Measurements from ENCODE around the gene MYCBPAP. TPM values are rescaled to one million over a fixed set of nuclear protein-coding genes. Genes with fewer than 3 reads are reported as not detected.

Gene MYCBPAP
- total RNA-seq, 2 donors from 2014 or later: 1.1 to 2.8 TPM

- Mint-ChIP-seq H3K27ac (no peak overlapping the region), H3K4me3 (no peak overlapping the region), H3K4me1 (ENCODE audit: low read depth in 2 of 2) (peaks cover 4 to 5% of the 10 kb centered on the region in 2 donors), H3K27me3 (no peaks in the 10 kb centered on the region), H3K9me3 (no peaks in the 10 kb centered on the region), H3K36me3 (peaks cover 6% of the 10 kb centered on the region)
- DNase-seq (ENCODE audit: low spot score): peak; percentile 56
- no peak for ATAC-seq
Observed at GRCh38 chr17:50487213-50488096, 20.8 kb upstream of the MYCBPAP start.

GRCh38 chr17:50488880-50489279, 19.4 kb upstream of the MYCBPAP start:
- Mint-ChIP-seq H3K36me3 (no peaks in the 10 kb centered on the region), H3K27ac (no peak overlapping the region), H3K9me3 (no peaks in the 10 kb centered on the region), H3K4me3 (no peak overlapping the region), H3K27me3 (no peaks in the 10 kb centered on the region), H3K4me1 (ENCODE audit: low read depth in 2 of 2) (no peaks in the 10 kb centered on the region)
- DNase-seq (ENCODE audit: low spot score) (peak; percentile 54), ATAC-seq (no peak)

- Mint-ChIP-seq H3K9me3 (no peaks in the 10 kb centered on the region), H3K36me3 (no peaks in the 10 kb centered on the region), H3K27me3 (no peaks in the 10 kb centered on the region), H3K4me1 (ENCODE audit: low read depth in 2 of 2) (no peaks in the 10 kb centered on the region), H3K4me3 (no peak overlapping the region), H3K27ac (no peak overlapping the region)
- ATAC-seq (no peak), DNase-seq (ENCODE audit: low spot score) (no peak)
Observed at GRCh38 chr17:50491505-50491904, 16.7 kb upstream of the MYCBPAP start.

DNA sequence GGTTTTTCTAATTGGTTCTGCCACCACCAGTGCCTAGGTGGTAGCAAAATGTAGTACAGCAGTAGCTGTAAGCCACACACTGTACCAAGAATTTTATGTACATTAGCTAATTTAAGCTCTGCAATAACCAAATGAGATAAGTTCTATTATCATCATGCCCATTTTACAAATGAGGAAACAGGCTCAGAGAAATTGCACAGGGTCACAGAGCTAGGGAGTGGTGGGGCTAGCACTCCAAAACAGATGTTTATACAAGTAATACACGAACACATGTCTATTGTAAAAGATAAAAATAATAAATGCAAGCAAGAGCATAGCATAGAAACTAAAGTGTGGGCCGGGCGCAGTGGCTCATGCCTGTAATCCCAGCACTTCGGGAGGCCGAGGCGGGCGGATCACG, 16.0 kb upstream of the MYCBPAP start:
- H3K4me3 Mint-ChIP-seq: no peak overlapping the region
- no peak overlapping the region for H3K27ac Mint-ChIP-seq
- H3K36me3 Mint-ChIP-seq: no peaks in the 10 kb centered on the region
- H3K27me3 Mint-ChIP-seq: no peaks in the 10 kb centered on the region
- no peak for DNase-seq (ENCODE audit: low spot score)
- H3K9me3 Mint-ChIP-seq: no peaks in the 10 kb centered on the region
- ATAC-seq: no peak
- H3K4me1 Mint-ChIP-seq (ENCODE audit: low read depth in 2 of 2): no peaks in the 10 kb centered on the region

- H3K27me3 Mint-ChIP-seq: no peaks in the 10 kb centered on the region
- ATAC-seq (no peak), DNase-seq (ENCODE audit: low spot score) (no peak)
- H3K36me3 Mint-ChIP-seq: no peaks in the 10 kb centered on the region
- no peaks in the 10 kb centered on the region for H3K4me1 Mint-ChIP-seq (ENCODE audit: low read depth in 2 of 2)
- H3K27ac Mint-ChIP-seq: no peak overlapping the region
- H3K4me3 Mint-ChIP-seq: no peak overlapping the region
- no peaks in the 10 kb centered on the region for H3K9me3 Mint-ChIP-seq
Observed at GRCh38 chr17:50493744-50494143, 14.5 kb upstream of the MYCBPAP start.

GRCh38 chr17:50495217-50495823, 12.9 kb upstream of the MYCBPAP start:
- Mint-ChIP-seq H3K4me3 (no peak overlapping the region), H3K27me3 (no peaks in the 10 kb centered on the region), H3K9me3 (no peaks in the 10 kb centered on the region), H3K27ac (no peak overlapping the region), H3K36me3 (no peaks in the 10 kb centered on the region), H3K4me1 (ENCODE audit: low read depth in 2 of 2) (no peaks in the 10 kb centered on the region)
- DNase-seq (ENCODE audit: low spot score) (peak; percentile 51), ATAC-seq (no peak)

DNA sequence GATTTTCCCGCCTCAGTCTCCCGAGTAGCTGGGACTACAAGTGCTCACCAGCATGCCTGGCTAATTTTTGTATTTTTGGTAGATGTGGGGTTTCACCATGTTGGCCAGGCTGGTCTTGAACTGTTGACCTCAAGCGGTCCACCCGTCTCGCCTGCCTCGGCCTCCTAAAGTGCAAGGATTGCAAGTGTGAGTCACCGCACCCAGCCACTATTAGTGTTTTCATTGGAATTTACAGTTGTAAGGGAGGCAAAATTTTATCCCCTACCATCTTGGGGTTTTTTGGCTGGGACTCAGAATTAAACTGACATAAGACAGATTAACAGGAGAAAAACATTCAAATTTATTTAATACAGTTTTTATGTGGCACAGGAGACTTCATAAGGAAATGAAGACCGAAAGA, 12.3 kb upstream of the MYCBPAP start:
- no peaks in the 10 kb centered on the region for H3K4me1 Mint-ChIP-seq (ENCODE audit: low read depth in 2 of 2)
- no peaks in the 10 kb centered on the region for H3K27me3 Mint-ChIP-seq
- H3K36me3 Mint-ChIP-seq: no peaks in the 10 kb centered on the region
- H3K4me3 Mint-ChIP-seq: no peak overlapping the region
- H3K9me3 Mint-ChIP-seq: no peaks in the 10 kb centered on the region
- ATAC-seq: no peak
- H3K27ac Mint-ChIP-seq: no peak overlapping the region
- DNase-seq (ENCODE audit: low spot score): no peak

- DNase-seq (ENCODE audit: low spot score): peak; percentile 29
- Mint-ChIP-seq H3K9me3 (no peaks in the 10 kb centered on the region), H3K4me3 (no peak overlapping the region), H3K4me1 (ENCODE audit: low read depth in 2 of 2) (no peaks in the 10 kb centered on the region), H3K36me3 (no peaks in the 10 kb centered on the region), H3K27me3 (no peaks in the 10 kb centered on the region), H3K27ac (no peak overlapping the region)
- ATAC-seq: no peak
Observed at GRCh38 chr17:50498021-50498874, 10.0 kb upstream of the MYCBPAP start.

DNA sequence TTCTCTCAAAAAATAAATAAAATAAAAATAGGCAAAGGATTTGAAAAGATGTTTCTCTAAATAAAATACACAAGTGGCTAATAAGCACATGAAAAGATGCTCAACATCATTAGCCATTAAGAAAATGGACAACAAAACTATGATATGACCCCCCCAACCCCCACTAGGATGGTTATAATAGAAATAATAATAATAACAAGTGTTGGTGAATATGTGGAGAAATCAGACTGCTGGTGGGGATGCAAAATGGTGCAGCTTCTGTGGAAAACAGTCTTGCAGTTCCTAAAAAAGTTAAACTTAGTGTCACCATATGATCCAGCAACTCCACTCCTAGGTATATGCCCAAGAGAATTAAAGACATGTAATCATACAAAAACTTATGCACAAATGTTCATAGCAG, 9.0 kb upstream of the MYCBPAP start:
- no peak overlapping the region for H3K27ac Mint-ChIP-seq
- DNase-seq (ENCODE audit: low spot score): no peak
- no peaks in the 10 kb centered on the region for H3K9me3 Mint-ChIP-seq
- H3K4me3 Mint-ChIP-seq: no peak overlapping the region
- no peak for ATAC-seq
- H3K27me3 Mint-ChIP-seq: no peaks in the 10 kb centered on the region
- H3K36me3 Mint-ChIP-seq: no peaks in the 10 kb centered on the region
- H3K4me1 Mint-ChIP-seq (ENCODE audit: low read depth in 2 of 2): peaks cover 6% of the 10 kb centered on the region in 2 donors

- Mint-ChIP-seq H3K36me3 (no peaks in the 10 kb centered on the region), H3K27me3 (no peaks in the 10 kb centered on the region), H3K27ac (no peak overlapping the region), H3K9me3 (no peaks in the 10 kb centered on the region), H3K4me3 (no peak overlapping the region), H3K4me1 (ENCODE audit: low read depth in 2 of 2) (peaks cover 6 to 8% of the 10 kb centered on the region in 2 donors)
- DNase-seq (ENCODE audit: low spot score) (no peak), ATAC-seq (no peak)
Observed at GRCh38 chr17:50499721-50500120, 8.5 kb upstream of the MYCBPAP start.

- H3K27ac Mint-ChIP-seq: no peak overlapping the region
- H3K27me3 Mint-ChIP-seq: no peaks in the 10 kb centered on the region
- peaks cover 6 to 11% of the 10 kb centered on the region in 2 donors for H3K4me1 Mint-ChIP-seq (ENCODE audit: low read depth in 2 of 2)
- no peak for ATAC-seq
- H3K36me3 Mint-ChIP-seq: no peaks in the 10 kb centered on the region
- DNase-seq (ENCODE audit: low spot score): peak; percentile 28
- H3K9me3 Mint-ChIP-seq: no peaks in the 10 kb centered on the region
- no peak overlapping the region for H3K4me3 Mint-ChIP-seq
Observed at GRCh38 chr17:50501054-50501453, 7.2 kb upstream of the MYCBPAP start.

GRCh38 chr17:50502301-50502990, 5.8 kb upstream of the MYCBPAP start:
- Mint-ChIP-seq H3K4me3 (no peak overlapping the region), H3K27ac (no peak overlapping the region), H3K27me3 (no peaks in the 10 kb centered on the region), H3K9me3 (no peaks in the 10 kb centered on the region), H3K4me1 (ENCODE audit: low read depth in 2 of 2) (peaks cover 6 to 11% of the 10 kb centered on the region in 2 donors), H3K36me3 (no peaks in the 10 kb centered on the region)
- ATAC-seq: peak in 1 of 2 donors; percentile 19
- DNase-seq (ENCODE audit: low spot score): peak; percentile 54

DNA sequence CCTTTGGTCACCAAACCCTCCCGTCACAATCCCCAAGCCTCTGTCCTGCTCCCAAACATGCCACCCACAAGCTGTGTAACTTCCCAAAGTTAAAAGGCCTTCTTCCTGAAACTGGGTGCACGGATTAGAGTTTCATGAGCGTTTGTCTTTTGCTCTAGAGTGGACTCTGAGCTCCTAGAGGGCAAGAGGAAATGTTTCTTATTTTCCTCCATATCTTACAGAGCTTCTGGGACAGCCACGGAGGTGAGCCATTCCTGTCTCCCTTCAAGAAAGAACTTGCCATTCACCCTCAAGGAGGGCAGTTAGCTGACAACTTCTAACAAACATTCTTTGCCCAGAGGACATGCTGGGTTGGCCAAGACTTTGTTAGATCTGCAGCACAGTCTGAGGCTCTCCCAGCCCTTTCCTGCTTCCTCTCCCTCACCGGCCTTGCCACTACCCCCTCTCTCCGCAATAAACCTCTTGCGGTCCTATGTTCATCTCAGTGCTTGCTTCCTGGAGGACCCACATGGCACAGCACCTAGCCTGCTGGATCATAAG, 2.6 kb upstream of the MYCBPAP start:
- no peak overlapping the region for H3K4me3 Mint-ChIP-seq
- H3K9me3 Mint-ChIP-seq: no peaks in the 10 kb centered on the region
- no peaks in the 10 kb centered on the region for H3K27me3 Mint-ChIP-seq
- peaks cover 17 to 26% of the 10 kb centered on the region in 2 donors for H3K4me1 Mint-ChIP-seq (ENCODE audit: low read depth in 2 of 2)
- H3K27ac Mint-ChIP-seq: peak overlapping the region in 1 of 2 donors; percentile 39
- DNase-seq (ENCODE audit: low spot score): peak; percentile 20
- no peak for ATAC-seq
- H3K36me3 Mint-ChIP-seq: no peaks in the 10 kb centered on the region
